ENCODE data around the gene SETD3.

SETD3 gene

DNA sequence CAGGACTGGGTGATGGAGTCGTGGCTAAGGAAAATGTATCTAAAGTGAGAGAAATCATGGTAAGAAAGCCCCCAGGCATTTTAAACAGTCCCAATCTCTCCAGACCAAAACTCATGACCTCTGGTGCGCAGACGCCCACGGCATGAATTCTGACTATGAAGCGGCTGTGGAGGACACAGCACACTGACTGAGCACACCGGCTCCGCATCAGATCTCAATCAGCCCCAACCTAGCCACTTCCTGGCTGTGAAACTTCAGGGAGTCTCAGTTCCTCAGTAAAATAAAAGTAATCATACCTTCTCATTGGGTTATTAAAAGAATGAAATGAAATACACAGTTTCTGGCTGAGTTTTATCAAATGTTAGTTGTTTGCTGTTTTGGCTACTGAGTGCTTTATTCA is 38.7 kb downstream of the SETD3 start:
- ChIA-PET CTCF (no interaction called here), POLR2A (no interaction called here)
- no peak for DNase-seq (ENCODE audit: extremely low spot score)
- TF ChIP-seq, protein P1, sequence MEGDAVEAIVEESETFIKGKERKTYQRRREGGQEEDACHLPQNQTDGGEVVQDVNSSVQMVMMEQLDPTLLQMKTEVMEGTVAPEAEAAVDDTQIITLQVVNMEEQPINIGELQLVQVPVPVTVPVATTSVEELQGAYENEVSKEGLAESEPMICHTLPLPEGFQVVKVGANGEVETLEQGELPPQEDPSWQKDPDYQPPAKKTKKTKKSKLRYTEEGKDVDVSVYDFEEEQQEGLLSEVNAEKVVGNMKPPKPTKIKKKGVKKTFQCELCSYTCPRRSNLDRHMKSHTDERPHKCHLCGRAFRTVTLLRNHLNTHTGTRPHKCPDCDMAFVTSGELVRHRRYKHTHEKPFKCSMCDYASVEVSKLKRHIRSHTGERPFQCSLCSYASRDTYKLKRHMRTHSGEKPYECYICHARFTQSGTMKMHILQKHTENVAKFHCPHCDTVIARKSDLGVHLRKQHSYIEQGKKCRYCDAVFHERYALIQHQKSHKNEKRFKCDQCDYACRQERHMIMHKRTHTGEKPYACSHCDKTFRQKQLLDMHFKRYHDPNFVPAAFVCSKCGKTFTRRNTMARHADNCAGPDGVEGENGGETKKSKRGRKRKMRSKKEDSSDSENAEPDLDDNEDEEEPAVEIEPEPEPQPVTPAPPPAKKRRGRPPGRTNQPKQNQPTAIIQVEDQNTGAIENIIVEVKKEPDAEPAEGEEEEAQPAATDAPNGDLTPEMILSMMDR (IDR thresholded peaks at IDR 0.05; ENCODE audit: control extremely low read depth, extremely low read depth, low read depth, missing control alignments): no peak

DNA sequence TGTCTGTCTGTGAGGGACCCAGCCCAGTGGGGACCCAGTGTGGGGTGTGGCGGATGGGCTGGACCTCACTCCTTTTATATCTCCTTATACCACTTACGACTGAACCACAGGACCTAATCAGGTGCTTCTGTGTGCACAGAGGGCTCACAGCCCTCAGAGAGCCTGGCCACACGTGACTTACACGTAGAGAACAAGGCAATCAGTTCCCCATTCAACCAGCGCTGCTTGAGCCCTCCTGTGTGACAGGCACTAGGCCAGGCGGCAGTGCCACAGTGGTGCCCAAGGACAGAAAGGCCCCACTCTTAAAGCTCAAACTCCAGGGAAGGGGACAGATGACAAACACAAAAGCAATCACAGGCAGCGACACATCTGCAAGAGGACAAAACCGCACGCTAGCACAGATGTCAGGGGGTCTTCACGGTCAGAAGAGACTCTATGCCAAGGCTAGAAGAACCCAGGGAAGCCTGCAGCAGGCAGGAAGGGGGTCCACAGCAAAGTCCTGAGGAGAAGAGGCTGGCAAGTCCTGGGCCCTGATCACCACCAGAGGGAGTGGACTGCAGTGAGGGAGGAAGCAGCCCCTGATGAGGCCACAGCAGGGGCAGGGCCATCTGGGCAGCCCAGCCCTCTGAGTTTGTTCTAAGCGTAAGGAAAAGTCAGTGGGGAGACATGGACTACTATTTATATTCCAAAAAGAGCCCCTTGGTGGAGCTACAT is 39.3 kb downstream of the SETD3 start:
- ChIA-PET CTCF (interaction anchor here (1.8 to 2.5 kb wide), 2 partner anchors 9 to 14 kb away, joined by 6 to 9 read pairs; no protein-coding TSS in a partner anchor), POLR2A (no interaction called here)
- DNase-seq (ENCODE audit: extremely low spot score): no peak
- TF ChIP-seq, protein P1 (IDR thresholded peaks at IDR 0.05; ENCODE audit: control extremely low read depth, extremely low read depth, low read depth, missing control alignments): no peak

DNA sequence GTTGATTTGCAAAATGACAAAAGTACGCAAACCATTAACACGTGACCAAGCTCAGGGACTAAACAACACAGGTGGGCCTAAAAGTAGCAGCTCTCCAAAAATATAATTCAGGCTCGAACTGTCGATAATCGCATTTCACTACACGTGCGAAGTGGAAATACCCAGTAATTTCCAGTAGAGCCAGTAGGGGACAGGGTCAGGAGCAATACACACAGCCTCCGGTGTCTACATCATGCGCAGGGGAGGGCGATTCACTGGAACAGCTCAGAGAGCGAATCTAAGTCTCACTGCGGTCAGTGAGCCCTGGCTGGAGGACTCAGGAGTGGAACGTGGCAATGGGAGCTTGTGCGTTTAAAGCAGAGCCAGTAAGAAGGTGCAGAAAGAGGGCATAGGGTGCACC is 40.4 kb downstream of the SETD3 start:
- ChIA-PET CTCF (interaction anchor here (1.1 to 2.5 kb wide), 3 partner anchors 10 to 26 kb away, joined by 3 to 9 read pairs (median 6); no protein-coding TSS in a partner anchor), POLR2A (no interaction called here)
- DNase-seq (ENCODE audit: extremely low spot score): no peak
- TF ChIP-seq, protein P1 (IDR thresholded peaks at IDR 0.05; ENCODE audit: control extremely low read depth, extremely low read depth, low read depth, missing control alignments): no peak

DNA sequence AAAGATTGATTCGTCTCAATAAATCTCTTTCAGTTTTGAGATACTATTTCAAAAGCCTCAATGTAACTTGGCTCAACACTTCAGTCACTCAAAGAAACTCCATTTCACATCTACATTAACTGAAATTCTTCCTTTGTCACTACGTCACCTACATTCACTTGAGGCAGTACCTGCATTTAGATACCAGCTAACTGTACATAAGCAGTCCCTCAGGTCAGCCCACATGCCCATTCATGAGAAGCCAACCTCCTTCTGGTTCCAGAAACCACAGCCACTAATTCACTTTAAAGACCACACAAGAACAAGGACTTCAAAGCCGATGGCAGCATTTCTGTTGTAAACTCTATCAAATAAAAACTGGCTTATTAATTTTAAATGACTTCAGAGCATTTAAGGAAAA is 43.0 kb downstream of the SETD3 start:
- ChIA-PET POLR2A (no interaction called here), CTCF (interaction anchor here (1.4 to 2.0 kb wide), 3 partner anchors 10 to 21 kb away, joined by 3 to 10 read pairs (median 5); no protein-coding TSS in a partner anchor)

DNA sequence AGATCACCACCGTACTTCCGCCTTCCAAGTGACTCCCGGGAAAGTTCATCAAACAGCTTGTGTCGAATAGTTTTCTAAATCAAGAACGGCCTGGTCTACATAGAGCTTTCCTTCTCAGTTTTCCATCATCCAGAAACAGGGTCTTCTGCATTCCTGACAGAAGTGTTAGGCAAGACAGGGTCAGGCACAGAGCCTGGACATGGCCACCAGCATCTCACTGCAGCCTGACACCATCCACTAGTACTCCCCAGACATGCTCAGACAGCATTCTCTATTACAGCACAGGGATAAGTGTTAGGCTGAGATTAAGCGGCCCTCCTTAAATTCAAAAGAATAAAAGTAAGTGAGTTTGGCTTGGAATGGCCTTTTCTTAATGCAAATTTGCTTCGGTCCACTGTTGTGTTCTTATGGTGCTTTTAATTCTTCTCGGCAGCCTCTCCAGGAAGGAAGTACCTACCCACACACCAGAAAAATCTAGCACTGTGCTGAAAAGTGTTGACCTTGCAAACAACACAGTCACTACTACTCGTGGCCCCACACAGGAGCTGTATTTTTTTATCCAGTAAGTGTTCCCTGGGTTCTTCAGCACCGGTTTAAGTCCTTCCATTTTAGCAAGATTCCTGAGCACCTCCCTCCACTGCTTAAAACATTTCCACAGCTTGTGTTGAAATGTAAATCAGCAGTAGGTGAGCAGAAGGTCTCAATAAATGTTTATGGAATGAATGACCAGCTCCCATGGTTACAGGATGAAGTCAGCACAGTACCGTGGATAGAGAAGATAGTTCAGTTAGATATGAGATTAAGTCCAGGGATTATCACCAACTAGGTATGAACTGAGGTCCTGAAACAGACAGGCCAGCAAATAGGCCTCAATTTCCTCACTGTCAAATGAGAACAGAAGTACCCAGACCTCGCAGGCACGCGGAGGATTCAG is 44.1 kb downstream of the SETD3 start:
- ChIA-PET POLR2A (interaction anchor here (0.7 kb wide), 1 partner anchor 868 kb away, joined by 6 read pairs; no protein-coding TSS in a partner anchor), CTCF (interaction anchor here (1.6 to 4.3 kb wide), 3 partner anchors 11 to 117 kb away, joined by 4 to 20 read pairs (median 10); no protein-coding TSS in a partner anchor)
- TF ChIP-seq, protein P1 (IDR thresholded peaks at IDR 0.05; ENCODE audit: control extremely low read depth, extremely low read depth, low read depth, missing control alignments): no peak
- no peak for DNase-seq (ENCODE audit: extremely low spot score)

More for the DNA sequence above, 43.0 kb downstream of the SETD3 start:
- no peak for DNase-seq (ENCODE audit: extremely low spot score)
- TF ChIP-seq, protein P1 (IDR thresholded peaks at IDR 0.05; ENCODE audit: control extremely low read depth, extremely low read depth, low read depth, missing control alignments): no peak

DNA sequence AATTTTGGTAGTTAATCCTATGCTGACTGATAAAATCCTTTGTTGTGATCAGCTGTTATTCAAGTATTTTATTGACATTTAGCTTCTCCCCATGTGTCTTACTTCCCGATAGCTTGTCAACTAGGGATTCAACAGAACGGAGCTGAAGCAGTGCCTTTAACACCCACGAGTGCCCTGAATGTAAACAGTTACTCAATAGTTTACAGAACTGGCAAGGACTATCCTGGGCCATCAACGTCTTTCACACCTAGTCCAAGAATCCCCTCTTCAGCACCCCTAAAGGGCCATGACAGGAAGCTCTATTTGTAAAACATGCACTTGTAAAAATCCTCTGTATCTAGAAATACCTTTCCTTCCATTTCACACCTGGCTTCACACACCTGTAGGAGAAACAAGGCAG is 45.3 kb downstream of the SETD3 start:
- POLR2A ChIA-PET: interaction anchor here (0.7 kb wide), 1 partner anchor 867 kb away, joined by 6 read pairs; no protein-coding TSS in a partner anchor
- DNase-seq (ENCODE audit: extremely low spot score): no peak
- TF ChIP-seq, protein P1 (IDR thresholded peaks at IDR 0.05; ENCODE audit: control extremely low read depth, extremely low read depth, low read depth, missing control alignments): no peak
- CTCF ChIA-PET: interaction anchor here (1.3 to 4.3 kb wide), 5 partner anchors 9 to 115 kb away, joined by 4 to 20 read pairs (median 6); no protein-coding TSS in a partner anchor

All from GM10248 (cell line).